ENCODE measurements around the gene IMMP2L.
"Not testable (repeated sequence)": the region's sequence is repeated elsewhere in the genome, so short reads cannot be mapped to it uniquely, and the experiment has no call there.

Gene IMMP2L

GRCh38 chr7:111499027-111499426 lies 63.3 kb downstream of the IMMP2L start:
- DNase-seq = peak; percentile 18

GRCh38 chr7:111498391-111499007 lies 63.8 kb downstream of the IMMP2L start:
- DNase-seq = no peak

- no peak for DNase-seq
Measured at GRCh38 chr7:111495173-111495810, 67.0 kb downstream of the IMMP2L start.

GRCh38 chr7:111492234-111492633 lies 70.1 kb downstream of the IMMP2L start:
- DNase-seq = no peak

GRCh38 chr7:111486472-111487142 lies 75.7 kb downstream of the IMMP2L start:
- peak; percentile 35 for DNase-seq

- no peak for DNase-seq
Measured at GRCh38 chr7:111485701-111486380, 76.5 kb downstream of the IMMP2L start.

GRCh38 chr7:111483078-111483477 lies 79.2 kb downstream of the IMMP2L start:
- no peak for DNase-seq

GRCh38 chr7:111477462-111478225 lies 84.6 kb downstream of the IMMP2L start:
- DNase-seq = no peak

GRCh38 chr7:111476586-111477293 lies 85.6 kb downstream of the IMMP2L start:
- DNase-seq = no peak

GRCh38 chr7:111475959-111476358 lies 86.3 kb downstream of the IMMP2L start:
- DNase-seq = no peak

GRCh38 chr7:111475419-111475748 lies 86.9 kb downstream of the IMMP2L start:
- DNase-seq = no peak

GRCh38 chr7:111474723-111475418 lies 87.4 kb downstream of the IMMP2L start:
- DNase-seq = no peak

- no peak for DNase-seq
Measured at GRCh38 chr7:111473449-111474198, 88.7 kb downstream of the IMMP2L start.

GRCh38 chr7:111470998-111471397 lies 91.3 kb downstream of the IMMP2L start:
- DNase-seq = no peak

- DNase-seq = not testable (repeated sequence)
Measured at GRCh38 chr7:111469894-111470293, 92.4 kb downstream of the IMMP2L start.

- not testable (repeated sequence) for DNase-seq
Measured at GRCh38 chr7:111465774-111466173, 96.5 kb downstream of the IMMP2L start.

- no peak for DNase-seq
Measured at GRCh38 chr7:111460695-111461094, 101.6 kb downstream of the IMMP2L start.

GRCh38 chr7:111459757-111460280 lies 102.5 kb downstream of the IMMP2L start:
- no peak for DNase-seq

- no peak for DNase-seq
Measured at GRCh38 chr7:111459065-111459756, 103.1 kb downstream of the IMMP2L start.

GRCh38 chr7:111450705-111451104 lies 111.6 kb downstream of the IMMP2L start:
- DNase-seq = not testable (repeated sequence)

Measured in activated CD4-positive, alpha-beta T cell treated with anti-CD3 and anti-CD28 coated beads, Interleukin-2, amount 50 U/mL, for 16 hours (primary cell).